Mammary epithelial cell (primary cell): ENCODE data around the gene GGACT.

Experiments used
- CTCF ChIP-seq, 2 donors: IDR thresholded peaks in 1 of 2; conservative IDR thresholded peaks in 1 of 2; 2 replicates each; pipeline ENCODE4 v1.5.1; 2011 to 2012; ENCODE audit warnings: inconsistent platforms in 2 of 2, low read length in 2 of 2, mild to moderate bottlenecking in 2 of 2, control low read depth in 1 of 2, low read depth in 1 of 2; ENCODE audit not compliant: insufficient read depth in 1 of 2; ENCODE audit errors: extremely low read depth in 1 of 2
- EZH2 ChIP-seq: IDR thresholded peaks from 2 replicates; pipeline ENCODE4 v1.6.1; 2012; ENCODE audit warnings: low read length, inconsistent platforms, borderline replicate concordance

DNA sequence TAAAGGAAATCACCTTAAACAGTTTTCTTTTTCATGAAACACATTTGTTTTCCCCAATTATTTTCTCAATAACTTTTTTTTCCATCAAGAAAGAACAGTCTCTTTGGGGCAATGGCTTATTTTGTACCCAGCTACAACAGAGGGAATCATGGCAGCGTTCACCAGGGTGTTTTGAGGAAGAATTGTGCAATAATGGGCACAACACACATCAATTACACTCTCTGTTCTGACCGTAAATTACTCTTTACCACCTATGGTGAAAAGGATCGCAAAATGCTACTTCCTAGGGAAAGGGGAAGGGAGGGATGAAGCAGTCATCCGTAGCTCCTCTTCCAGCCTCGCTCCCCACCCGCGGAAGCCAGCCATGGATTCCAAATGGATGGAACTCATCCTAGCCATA is 47.4 kb upstream of the GGACT start:
- TF ChIP-seq CTCF (conservative IDR thresholded peaks at IDR 0.05 in 1 of 2, IDR thresholded peaks at IDR 0.05 in 1 of 2; ENCODE audit: extremely low read depth in 1 of 2, insufficient read depth in 1 of 2, low read depth in 1 of 2, low read length in 2 of 2) (no peak), EZH2 (no peak)
